Lung (tissue), 12 donors: Measurements from ENCODE around the gene PODN. TPM values are rescaled to one million over a fixed set of nuclear protein-coding genes. Genes with fewer than 3 reads are reported as not detected.
A peak's percentile ranks its signal among the peaks of the same experiment; 100 is the strongest.

ENCODE experiments used
- ATAC-seq: fragments of 200-7000 bp; cut with Tn5 transposase; one replicate; pipeline ENCODE4 v1.9.1; 2020; ENCODE audit warnings: moderate number of reproducible peaks; ENCODE audit not compliant: insufficient read depth, low FRiP score
- DNase-seq, 3 donors: peaks; one replicate each; pipeline ENCODE4 v3.0.0-alpha.2; 2013 to 2017
- H3K27ac ChIP-seq, 2 donors: one replicate each; pipeline ENCODE4 v1.5.1; 2013; ENCODE audit warnings: mild to moderate bottlenecking in 2 of 2, moderate library complexity in 2 of 2, control low read depth in 1 of 2, inconsistent platforms in 1 of 2, low read depth in 1 of 2, low read length in 1 of 2
- H3K27me3 ChIP-seq, 3 donors: one replicate each; pipeline ENCODE4 v1.5.1; 2013; ENCODE audit warnings: low read length in 2 of 3; ENCODE audit not compliant: control insufficient read depth in 3 of 3, insufficient read depth in 3 of 3
- H3K36me3 ChIP-seq, 4 donors: one replicate each; pipeline ENCODE4 v1.5.1; 2013; ENCODE audit warnings: low read length in 4 of 4, mild to moderate bottlenecking in 1 of 4, moderate library complexity in 1 of 4; ENCODE audit not compliant: control insufficient read depth in 4 of 4, insufficient read depth in 4 of 4
- H3K4me1 ChIP-seq, 5 donors: one replicate each; pipeline ENCODE4 v1.5.1; 2013; ENCODE audit warnings: low read length in 5 of 5, mild to moderate bottlenecking in 2 of 5, moderate library complexity in 1 of 5; ENCODE audit not compliant: control insufficient read depth in 5 of 5, insufficient read depth in 5 of 5
- H3K4me3 ChIP-seq: one replicate; pipeline ENCODE4 v1.5.1; 2013; ENCODE audit warnings: mild to moderate bottlenecking, control low read depth, moderate library complexity
- H3K9ac ChIP-seq, 2 donors: one replicate each; pipeline ENCODE4 v1.5.1; 2013; ENCODE audit warnings: low read length in 2 of 2, control low read depth in 1 of 2; ENCODE audit not compliant: insufficient read depth in 1 of 2
- H3K9me3 ChIP-seq, 4 donors: one replicate each; pipeline ENCODE4 v1.5.1; 2013; ENCODE audit warnings: low read length in 3 of 4, mild to moderate bottlenecking in 1 of 4, moderate library complexity in 1 of 4; ENCODE audit not compliant: control insufficient read depth in 4 of 4, insufficient read depth in 3 of 4
- CTCF ChIP-seq: IDR thresholded peaks from 2 replicates; pipeline ENCODE4 v1.5.1; 2012; ENCODE audit warnings: mild to moderate bottlenecking; ENCODE audit errors: control extremely low read depth, extremely low read depth
- WGBS, 2 donors: extraction: QIAGEN DNeasy Blood & Tissue Kit; methylation state at CpG; one replicate each; pipeline ENCODE4 v1.1.7; 2013; 5-methylcytosine and 5-hydroxymethylcytosine counted together
- polyA plus RNA-seq, 2 donors: library from polyadenylated mRNA; stranded (reverse); fragments of 200-250 nt; gene quantifications; one replicate each; pipeline ENCODE4 v1.2.1, GENCODE V29; 2013
- total RNA-seq, 2 donors: library from RNA; depleted of rRNA in 1 of 2; stranded (reverse); fragments of >200 nt in 1 of 2; gene quantifications; one replicate each; pipeline ENCODE4 v1.2.1, GENCODE V29; 2014 to 2021
- donor health status: control.
- donor health status: control.
- donor health status: Bipolar disorder and iron deficiency.
- donor health status: healthy.
- donor health status: DM: yes; HTN: yes; CAD: no.

PODN gene
- total and polyA plus RNA-seq, 4 donors, result 12.9 to 40.9 (median 21.7) TPM

GRCh38 chr1:53090227-53091147 is 28.5 kb downstream of the PODN start:
- H3K36me3 ChIP-seq, result peaks cover 0 to 2% (median 0%) of the 10 kb centered on the region in 4 donors
- peaks cover 0 to 18% (median 3%) of the 10 kb centered on the region in 5 donors for H3K4me1 ChIP-seq
- no peaks in the 10 kb centered on the region for H3K9me3 ChIP-seq
- H3K4me3 ChIP-seq, result no peak overlapping the region
- H3K27ac ChIP-seq, result peak overlapping the region in 1 of 2 donors; percentile 27
- 87 to 89% methylated on average over 37 of the region's 37 CpGs for WGBS, 2 donors
- no peak overlapping the region for H3K9ac ChIP-seq
- ATAC-seq (peak; percentile 35), DNase-seq (no peak)
- H3K27me3 ChIP-seq, result no peaks in the 10 kb centered on the region
- TF ChIP-seq CTCF, result no peak

GRCh38 chr1:53091841-53092645 is 30.0 kb downstream of the PODN start:
- DNase-seq (no peak), ATAC-seq (no peak)
- 82 to 83% methylated on average over 26 of the region's 26 CpGs for WGBS, 2 donors
- peaks cover 0 to 7% (median 0%) of the 10 kb centered on the region in 5 donors for H3K4me1 ChIP-seq
- H3K9me3 ChIP-seq, result peaks cover 0 to 2% (median 0%) of the 10 kb centered on the region in 4 donors
- H3K4me3 ChIP-seq, result no peak overlapping the region
- H3K27ac ChIP-seq, result no peak overlapping the region
- H3K36me3 ChIP-seq, result peaks cover 0 to 2% (median 0%) of the 10 kb centered on the region in 4 donors
- no peak for TF ChIP-seq CTCF
- no peak overlapping the region for H3K9ac ChIP-seq
- no peaks in the 10 kb centered on the region for H3K27me3 ChIP-seq

- no peak overlapping the region for H3K9ac ChIP-seq
- H3K27me3 ChIP-seq, result no peaks in the 10 kb centered on the region
- ATAC-seq (no peak), DNase-seq (no peak)
- H3K36me3 ChIP-seq, result peaks cover 0 to 2% (median 0%) of the 10 kb centered on the region in 4 donors
- no peak overlapping the region for H3K27ac ChIP-seq
- peaks cover 0 to 7% (median 0%) of the 10 kb centered on the region in 5 donors for H3K4me1 ChIP-seq
- TF ChIP-seq CTCF, result no peak
- 91 to 93% methylated on average over 30 to 33 of the region's 33 CpGs for WGBS, 2 donors
- peaks cover 0 to 4% (median under 1%) of the 10 kb centered on the region in 4 donors for H3K9me3 ChIP-seq
- H3K4me3 ChIP-seq, result no peak overlapping the region
These were observed 30.8 kb downstream of the PODN start for GRCh38 chr1:53092659-53093450.
